Measurements from ENCODE around the gene DEPDC5. TPM values are rescaled to one million over a fixed set of nuclear protein-coding genes. Genes with fewer than 3 reads are reported as not detected.

Gene DEPDC5
- total and polyA plus RNA-seq, 2 donors (not counting 1 experiment from before 2014, with no cell fraction given), result 35.5 to 124 TPM

- Mint-ChIP-seq H3K27me3 (no peaks in the 10 kb centered on the region), H3K27ac (no peak overlapping the region), H3K9me3 (ENCODE audit: insufficient read depth) (no peaks in the 10 kb centered on the region), H3K4me3 (no peak overlapping the region), H3K4me1 (no peaks in the 10 kb centered on the region)
- Histone ChIP-seq H2AFZ (ENCODE audit: insufficient read depth, low read depth, low read length, poor library complexity, severe bottlenecking) (no peak overlapping the region), H4K20me1 (ENCODE audit: control insufficient read depth, insufficient read depth, low read length, poor library complexity, severe bottlenecking) (no peaks in the 10 kb centered on the region), H3K27ac (ENCODE audit: low read length in 2 of 2) (no peak overlapping the region), H3K4me1 (ENCODE audit: control insufficient read depth in 2 of 2, insufficient read depth in 2 of 2, low read length in 2 of 2) (no peaks in the 10 kb centered on the region), H3K4me2 (replicated peaks; ENCODE audit: low read depth, low read length, poor library complexity, severe bottlenecking) (no peak overlapping the region), H3K36me3 (replicated peaks in 1 of 2; ENCODE audit: control extremely low read depth in 1 of 2, control insufficient read depth in 1 of 2, extremely low read depth in 1 of 2, insufficient read depth in 2 of 2, low read length in 1 of 2) (peaks cover 0 to 80% of the 10 kb centered on the region in 2 experiments), H3K4me3 (ENCODE audit: control extremely low read depth in 1 of 5, extremely low read depth in 1 of 5, insufficient read depth in 1 of 5, low read depth in 2 of 5, low read length in 4 of 5) (no peak overlapping the region), H3K27me3 (replicated peaks in 1 of 4; ENCODE audit: control extremely low read depth in 1 of 4, control insufficient read depth in 3 of 4, insufficient read depth in 4 of 4, low read length in 3 of 4) (no peaks in the 10 kb centered on the region), H3K9ac (ENCODE audit: low read length) (no peak overlapping the region), H3K9me3 (ENCODE audit: control extremely low read depth in 1 of 3, control insufficient read depth in 2 of 3, insufficient read depth in 1 of 3, low read length in 2 of 3) (no peaks in the 10 kb centered on the region), H3K79me2 (ENCODE audit: control insufficient read depth, insufficient read depth, low read length) (no peaks in the 10 kb centered on the region)
- ChIA-PET CTCF (no interaction called here), POLR2A (interaction anchor here (0.6 kb wide), 1 partner anchor 41 kb away, joined by 5 read pairs; no protein-coding TSS in a partner anchor)
- no peak for ATAC-seq (ENCODE audit: low read depth)
- TF ChIP-seq EZH2 (IDR thresholded peaks at IDR 0.05; ENCODE audit: borderline replicate concordance, insufficient read depth, low read depth, low read length, poor library complexity, severe bottlenecking), result no peak
- no peak for TF ChIP-seq CTCF (IDR thresholded peaks at IDR 0.05)
- intact Hi-C loops (cut with micrococcal nuclease), result no loop called here
- no peak for DNase-seq
- 100% methylated on average over 5 of the region's 6 CpGs for WGBS (ENCODE audit: insufficient coverage)
Observed at GRCh38 chr22:31853736-31854495, 100.1 kb downstream of the DEPDC5 start.

DNA sequence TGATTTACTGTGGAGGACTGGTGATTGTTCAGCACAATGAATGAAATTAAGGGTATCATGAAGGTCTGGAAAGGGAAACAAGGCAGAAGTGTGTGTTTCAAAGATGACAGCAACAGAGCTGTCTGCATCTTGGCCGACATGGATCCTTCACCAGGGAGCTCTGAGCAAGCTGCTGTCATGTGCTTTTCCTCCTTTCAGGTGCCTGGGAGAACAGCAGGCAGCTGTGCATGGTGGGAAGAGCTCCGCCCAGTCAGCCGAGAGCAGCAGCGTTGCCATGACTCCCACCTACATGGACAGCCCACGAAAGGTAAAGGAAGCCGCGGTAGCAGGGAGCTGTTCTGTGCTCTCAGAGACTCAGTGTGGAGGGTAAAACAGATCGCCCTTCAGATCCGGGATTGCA, 103.4 kb downstream of the DEPDC5 start:
- CTCF ChIA-PET, result interaction anchor here (1.3 kb wide), 1 partner anchor 90 kb away, joined by 6 read pairs; no protein-coding TSS in a partner anchor
- POLR2A ChIA-PET, result no interaction called here
- Mint-ChIP-seq H3K4me3 (no peak overlapping the region), H3K9me3 (ENCODE audit: insufficient read depth) (no peaks in the 10 kb centered on the region), H3K4me1 (no peaks in the 10 kb centered on the region), H3K27me3 (no peaks in the 10 kb centered on the region), H3K27ac (no peak overlapping the region)
- no peak overlapping the region for H2AFZ ChIP-seq (ENCODE audit: insufficient read depth, low read depth, low read length, poor library complexity, severe bottlenecking)
- no peak overlapping the region for H3K4me3 ChIP-seq (ENCODE audit: control extremely low read depth in 1 of 5, extremely low read depth in 1 of 5, insufficient read depth in 1 of 5, low read depth in 2 of 5, low read length in 4 of 5)
- H3K79me2 ChIP-seq (ENCODE audit: control insufficient read depth, insufficient read depth, low read length), result no peaks in the 10 kb centered on the region
- H3K9me3 ChIP-seq (ENCODE audit: control extremely low read depth in 1 of 3, control insufficient read depth in 2 of 3, insufficient read depth in 1 of 3, low read length in 2 of 3), result no peaks in the 10 kb centered on the region
- DNase-seq, result no peak
- TF ChIP-seq EZH2 (IDR thresholded peaks at IDR 0.05; ENCODE audit: borderline replicate concordance, insufficient read depth, low read depth, low read length, poor library complexity, severe bottlenecking) (no peak), CTCF (IDR thresholded peaks at IDR 0.05) (no peak)
- H3K36me3 ChIP-seq (replicated peaks in 1 of 2; ENCODE audit: control extremely low read depth in 1 of 2, control insufficient read depth in 1 of 2, extremely low read depth in 1 of 2, insufficient read depth in 2 of 2, low read length in 1 of 2), result peaks cover 5 to 74% of the 10 kb centered on the region in 2 experiments
- H3K4me2 ChIP-seq (replicated peaks; ENCODE audit: low read depth, low read length, poor library complexity, severe bottlenecking), result no peak overlapping the region
- no peaks in the 10 kb centered on the region for H3K4me1 ChIP-seq (ENCODE audit: control insufficient read depth in 2 of 2, insufficient read depth in 2 of 2, low read length in 2 of 2)
- H4K20me1 ChIP-seq (ENCODE audit: control insufficient read depth, insufficient read depth, low read length, poor library complexity, severe bottlenecking), result no peaks in the 10 kb centered on the region
- intact Hi-C loops (cut with micrococcal nuclease), result no loop called here
- no peak overlapping the region for H3K9ac ChIP-seq (ENCODE audit: low read length)
- no peaks in the 10 kb centered on the region for H3K27me3 ChIP-seq (replicated peaks in 1 of 4; ENCODE audit: control extremely low read depth in 1 of 4, control insufficient read depth in 3 of 4, insufficient read depth in 4 of 4, low read length in 3 of 4)
- 100% methylated on average over 1 of the region's 9 CpGs for WGBS (ENCODE audit: insufficient coverage)
- no peak for ATAC-seq (ENCODE audit: low read depth)
- H3K27ac ChIP-seq (ENCODE audit: low read length in 2 of 2), result no peak overlapping the region

All from B cell (primary cell).